GM18520 (cell line): ENCODE results near the gene MYL5.
A peak's percentile ranks its signal among the peaks of the same experiment; 100 is the strongest.
"Not testable (repeated sequence)": the region's sequence is repeated elsewhere in the genome, so short reads cannot be mapped to it uniquely, and the experiment has no call there.

Experiments
- ATAC-seq: cut with Tn5 transposase; IDR thresholded peaks from one replicate; pipeline ENCODE4 v1.9.1; 2021; ENCODE audit not compliant: unreplicated experiment

Gene MYL5

GRCh38 chr4:704198-704891 is 30.0 kb downstream of the MYL5 start:
- ATAC-seq, result no peak

- ATAC-seq, result no peak
Measured at GRCh38 chr4:704971-705277, 30.6 kb downstream of the MYL5 start.

- peak; percentile 79 for ATAC-seq
Measured at GRCh38 chr4:705278-706082, 31.1 kb downstream of the MYL5 start, which contains the start of gene PCGF3. Gene PCGF3 (plus strand): TSS chr4:705832. CDS start chr4:733681, 27,849 bp downstream.

- not testable (repeated sequence) for ATAC-seq
Measured at GRCh38 chr4:706083-706633, 31.8 kb downstream of the MYL5 start.

GRCh38 chr4:706834-707598 is 32.7 kb downstream of the MYL5 start:
- no peak for ATAC-seq

GRCh38 chr4:707929-708630 is 33.7 kb downstream of the MYL5 start:
- no peak for ATAC-seq

- no peak for ATAC-seq
Measured at GRCh38 chr4:708631-708933, 34.2 kb downstream of the MYL5 start.

- no peak for ATAC-seq
Measured at GRCh38 chr4:709348-709747, 35.0 kb downstream of the MYL5 start.

DNA sequence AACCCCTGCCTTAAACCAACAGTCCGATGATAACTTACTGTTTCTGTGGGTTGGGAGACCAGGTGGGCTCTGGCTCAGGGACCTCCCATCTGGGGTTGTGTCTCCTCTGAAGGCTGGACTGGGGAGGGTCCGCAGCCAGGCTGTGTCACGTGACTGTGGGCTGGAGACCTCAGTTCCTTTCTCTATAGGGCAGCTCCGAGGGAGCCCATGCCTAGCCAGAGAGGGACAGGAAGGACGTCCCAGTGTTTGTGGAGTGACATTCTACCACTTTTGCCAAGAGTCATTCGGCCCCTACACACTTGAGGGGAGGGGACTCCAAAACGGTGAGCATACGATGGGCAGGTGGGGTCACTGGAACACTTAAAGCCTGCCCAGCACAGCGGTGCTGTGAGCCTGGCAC is 35.8 kb downstream of the MYL5 start:
- no peak for ATAC-seq

GRCh38 chr4:710916-711315 is 36.6 kb downstream of the MYL5 start:
- no peak for ATAC-seq

DNA sequence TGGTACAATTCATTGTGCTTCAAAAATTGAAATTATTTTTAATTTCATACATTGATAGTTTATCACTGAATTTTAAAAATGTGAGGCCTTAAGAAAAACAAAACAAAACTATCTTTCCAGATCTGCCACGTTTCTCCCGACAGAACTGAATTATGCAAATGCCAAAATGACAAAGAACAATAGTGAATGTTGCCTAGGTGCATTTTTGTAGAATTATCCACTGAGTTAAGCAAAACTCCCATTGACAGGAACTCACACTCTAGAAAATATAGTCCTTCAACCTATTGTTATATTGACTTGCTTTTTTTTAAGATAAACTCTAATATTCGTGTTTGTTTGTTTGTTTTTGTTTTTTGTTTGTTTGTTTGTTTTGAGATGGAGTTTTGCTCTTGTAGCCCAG is 37.8 kb downstream of the MYL5 start:
- no peak for ATAC-seq

- no peak for ATAC-seq
Measured at GRCh38 chr4:712916-713632, 38.7 kb downstream of the MYL5 start.

GRCh38 chr4:714087-714486 is 39.7 kb downstream of the MYL5 start:
- ATAC-seq, result no peak

- ATAC-seq, result no peak
Measured at GRCh38 chr4:717601-718320, 43.4 kb downstream of the MYL5 start.

DNA sequence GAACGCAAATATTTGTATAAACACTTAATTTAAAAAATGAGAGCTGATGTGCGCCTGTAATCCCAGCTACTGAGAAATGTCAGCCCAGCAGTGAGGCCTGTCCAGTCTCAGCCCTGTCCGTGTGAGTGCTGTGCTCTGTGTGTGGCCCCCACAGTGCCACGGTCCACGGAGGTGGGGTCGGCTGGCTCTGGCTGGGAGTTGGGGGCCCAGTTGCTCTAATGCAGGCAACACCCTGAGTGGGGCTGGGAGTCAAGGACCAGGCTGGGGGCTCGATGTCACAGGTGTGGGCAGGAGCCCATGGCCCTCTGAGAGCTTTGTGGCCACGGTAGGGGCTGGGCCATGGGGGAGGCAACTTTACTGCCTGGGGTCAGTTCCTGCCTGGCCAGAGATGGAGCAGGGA is 44.1 kb downstream of the MYL5 start:
- no peak for ATAC-seq

DNA sequence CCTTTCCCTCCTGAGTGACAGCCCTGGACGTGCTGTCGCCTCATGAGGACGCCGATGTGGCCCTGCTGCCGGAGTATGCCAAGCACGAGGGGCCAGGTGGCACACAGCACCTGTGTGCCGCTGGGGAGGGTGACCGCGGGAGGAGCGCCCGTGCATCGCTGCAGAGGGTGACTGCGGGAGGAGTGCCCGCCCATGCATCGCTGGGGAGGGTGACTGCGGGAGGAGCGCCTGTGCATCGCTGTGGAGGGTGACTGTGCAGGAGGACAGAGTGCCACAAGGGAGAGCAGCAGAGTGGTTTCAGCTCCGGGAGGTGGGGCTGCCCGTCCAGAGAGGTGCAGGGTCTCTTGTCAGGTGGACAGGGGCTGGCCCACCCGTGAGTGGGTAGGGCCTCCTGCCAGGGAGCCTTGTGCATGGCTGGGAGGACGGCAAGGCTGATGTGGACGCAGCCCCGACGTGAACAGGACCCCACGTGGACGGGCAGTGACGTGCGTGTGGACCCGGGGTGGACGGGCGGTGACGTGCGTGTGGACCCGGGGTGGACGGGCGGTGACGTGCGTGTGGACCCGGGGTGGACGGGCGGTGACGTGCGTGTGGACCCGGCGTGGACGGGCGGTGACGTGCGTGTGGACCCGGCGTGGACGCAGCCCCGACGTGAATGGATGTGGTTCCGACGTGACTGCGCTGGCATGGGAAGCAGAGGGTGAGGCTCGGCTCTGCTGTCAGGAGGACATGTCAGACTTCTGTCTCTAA is 45.9 kb downstream of the MYL5 start:
- ATAC-seq, result no peak

- ATAC-seq, result no peak
Measured at GRCh38 chr4:721261-722168, 47.2 kb downstream of the MYL5 start.

GRCh38 chr4:722169-722725 is 47.9 kb downstream of the MYL5 start:
- ATAC-seq, result no peak
